ENCODE measurements around the gene ABCG8. TPM values are rescaled to one million over a fixed set of nuclear protein-coding genes. Genes with fewer than 3 reads are reported as not detected.

Gene ABCG8
- total RNA-seq, 1 donor = not detected

DNA sequence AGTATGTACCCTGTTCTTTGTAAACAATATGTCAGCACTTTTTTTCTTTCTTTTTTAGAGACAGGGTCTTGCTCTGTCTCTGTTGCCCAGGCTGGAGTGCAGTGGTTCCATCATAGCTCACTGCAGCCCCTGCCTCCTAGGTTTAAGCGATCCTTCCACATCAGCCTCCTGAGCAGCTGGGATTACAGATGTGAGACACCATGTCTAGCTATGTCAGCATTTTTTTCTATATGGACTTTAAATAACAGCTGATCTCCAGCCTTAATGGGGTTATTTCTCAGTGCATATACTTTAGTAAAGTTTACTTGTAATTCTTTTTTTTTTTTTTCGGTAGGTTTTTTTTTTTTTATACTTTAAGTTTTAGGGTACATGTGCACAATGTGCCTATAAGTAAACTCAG is 26.8 kb upstream of the ABCG8 start:
- no peak for DNase-seq (ENCODE audit: low read depth)
- TF ChIP-seq, protein P1, sequence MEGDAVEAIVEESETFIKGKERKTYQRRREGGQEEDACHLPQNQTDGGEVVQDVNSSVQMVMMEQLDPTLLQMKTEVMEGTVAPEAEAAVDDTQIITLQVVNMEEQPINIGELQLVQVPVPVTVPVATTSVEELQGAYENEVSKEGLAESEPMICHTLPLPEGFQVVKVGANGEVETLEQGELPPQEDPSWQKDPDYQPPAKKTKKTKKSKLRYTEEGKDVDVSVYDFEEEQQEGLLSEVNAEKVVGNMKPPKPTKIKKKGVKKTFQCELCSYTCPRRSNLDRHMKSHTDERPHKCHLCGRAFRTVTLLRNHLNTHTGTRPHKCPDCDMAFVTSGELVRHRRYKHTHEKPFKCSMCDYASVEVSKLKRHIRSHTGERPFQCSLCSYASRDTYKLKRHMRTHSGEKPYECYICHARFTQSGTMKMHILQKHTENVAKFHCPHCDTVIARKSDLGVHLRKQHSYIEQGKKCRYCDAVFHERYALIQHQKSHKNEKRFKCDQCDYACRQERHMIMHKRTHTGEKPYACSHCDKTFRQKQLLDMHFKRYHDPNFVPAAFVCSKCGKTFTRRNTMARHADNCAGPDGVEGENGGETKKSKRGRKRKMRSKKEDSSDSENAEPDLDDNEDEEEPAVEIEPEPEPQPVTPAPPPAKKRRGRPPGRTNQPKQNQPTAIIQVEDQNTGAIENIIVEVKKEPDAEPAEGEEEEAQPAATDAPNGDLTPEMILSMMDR (IDR thresholded peaks at IDR 0.05; ENCODE audit: insufficient read depth, low read depth, low read length) = no peak
- no peak overlapping the region for H3K4me3 ChIP-seq (ENCODE audit: low read depth, low read length)

DNA sequence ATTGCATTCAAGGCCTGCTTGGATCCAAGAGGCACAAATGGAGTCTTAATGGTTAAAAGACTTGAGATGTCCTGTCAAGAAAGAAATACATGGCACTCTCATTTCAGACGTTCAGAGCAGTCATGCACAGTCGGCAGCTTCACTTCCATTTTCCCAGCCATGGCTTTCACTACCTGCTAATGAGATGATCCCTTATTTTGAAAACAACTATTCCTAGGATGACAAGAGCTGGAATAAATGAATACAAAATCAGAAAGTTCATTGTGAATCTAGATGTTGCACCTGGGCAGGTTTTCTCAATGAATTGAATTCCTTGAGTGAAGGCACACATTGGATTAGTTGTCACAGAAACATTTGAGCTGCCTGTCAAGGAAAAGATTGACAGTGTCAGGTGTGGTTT is 25.8 kb upstream of the ABCG8 start:
- DNase-seq (ENCODE audit: low read depth) = no peak
- no peak overlapping the region for H3K4me3 ChIP-seq (ENCODE audit: low read depth, low read length)
- TF ChIP-seq, protein P1 (IDR thresholded peaks at IDR 0.05; ENCODE audit: insufficient read depth, low read depth, low read length) = no peak

DNA sequence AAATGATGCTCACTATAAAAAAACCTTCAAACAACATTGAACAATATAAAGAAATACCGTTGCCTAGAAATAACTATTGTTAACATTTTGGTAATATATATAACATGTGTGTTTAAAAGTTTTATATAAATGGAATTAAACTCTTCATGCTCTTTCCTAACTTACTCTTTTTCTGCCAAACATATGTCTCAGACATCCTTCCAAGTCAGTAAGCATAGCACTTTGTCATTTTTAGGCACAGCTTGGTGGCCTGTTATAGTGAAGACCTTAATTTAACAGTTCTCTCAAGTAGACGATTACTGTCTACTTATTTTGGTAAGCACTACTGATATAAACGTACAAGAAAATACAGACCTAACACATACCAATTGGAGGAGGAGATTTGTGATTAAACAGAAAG is 24.1 kb upstream of the ABCG8 start:
- H3K4me3 ChIP-seq (ENCODE audit: low read depth, low read length) = no peak overlapping the region
- DNase-seq (ENCODE audit: low read depth) = no peak
- TF ChIP-seq, protein P1 (IDR thresholded peaks at IDR 0.05; ENCODE audit: insufficient read depth, low read depth, low read length) = no peak

DNA sequence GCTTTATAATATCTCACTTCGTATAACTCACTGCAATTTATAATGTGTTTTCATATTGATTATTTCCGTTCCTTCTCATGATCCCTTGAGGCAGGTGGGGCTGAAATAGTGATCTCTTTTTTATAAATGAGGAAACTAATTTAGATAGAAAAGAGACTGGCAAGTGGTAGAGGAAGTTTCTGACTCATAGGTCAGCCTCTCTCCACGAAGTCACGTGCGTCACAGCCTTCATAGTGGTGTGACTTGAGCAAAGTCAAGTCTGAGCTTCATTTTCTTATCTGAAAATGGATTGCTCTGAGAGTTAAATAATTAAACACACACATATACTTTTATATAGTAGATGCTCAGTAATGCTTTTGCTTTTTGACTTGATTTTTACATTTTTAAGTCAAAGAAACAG is 20.0 kb upstream of the ABCG8 start:
- peak; percentile 54 for DNase-seq (ENCODE audit: low read depth)
- TF ChIP-seq, protein P1 (IDR thresholded peaks at IDR 0.05; ENCODE audit: insufficient read depth, low read depth, low read length) = no peak
- no peak overlapping the region for H3K4me3 ChIP-seq (ENCODE audit: low read depth, low read length)

DNA sequence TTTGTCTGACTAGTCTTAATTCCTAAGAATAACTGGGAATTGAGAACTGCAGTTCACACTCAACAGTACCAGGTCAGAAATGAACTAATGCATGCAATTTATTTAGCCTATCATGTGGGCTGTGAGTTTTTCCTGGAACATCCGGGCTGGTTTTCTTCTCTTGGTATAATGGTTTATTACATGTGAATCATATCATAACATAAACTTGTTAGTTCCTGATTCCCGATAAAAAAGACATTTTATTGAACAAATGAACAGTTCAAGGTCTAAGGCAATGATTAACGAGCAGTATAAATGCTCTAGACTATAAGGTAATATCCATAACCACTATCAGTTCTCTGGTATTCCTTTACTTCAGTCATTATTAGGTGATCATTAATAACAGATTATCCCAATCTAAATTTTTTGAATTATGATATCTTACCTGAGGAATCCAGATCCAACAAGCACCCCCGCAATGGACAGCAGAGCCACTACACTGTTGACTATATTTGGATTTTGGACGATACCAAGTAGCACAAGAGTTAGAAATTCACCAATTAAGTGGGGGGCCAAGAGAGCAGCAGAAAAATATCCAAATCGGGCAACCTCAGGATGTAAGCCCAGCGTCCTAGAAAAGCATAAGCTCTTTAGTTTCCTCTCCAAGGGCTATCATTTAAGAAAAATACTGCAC is 19.1 kb upstream of the ABCG8 start:
- DNase-seq (ENCODE audit: low read depth) = no peak
- H3K4me3 ChIP-seq (ENCODE audit: low read depth, low read length) = no peak overlapping the region
- TF ChIP-seq, protein P1 (IDR thresholded peaks at IDR 0.05; ENCODE audit: insufficient read depth, low read depth, low read length) = no peak

DNA sequence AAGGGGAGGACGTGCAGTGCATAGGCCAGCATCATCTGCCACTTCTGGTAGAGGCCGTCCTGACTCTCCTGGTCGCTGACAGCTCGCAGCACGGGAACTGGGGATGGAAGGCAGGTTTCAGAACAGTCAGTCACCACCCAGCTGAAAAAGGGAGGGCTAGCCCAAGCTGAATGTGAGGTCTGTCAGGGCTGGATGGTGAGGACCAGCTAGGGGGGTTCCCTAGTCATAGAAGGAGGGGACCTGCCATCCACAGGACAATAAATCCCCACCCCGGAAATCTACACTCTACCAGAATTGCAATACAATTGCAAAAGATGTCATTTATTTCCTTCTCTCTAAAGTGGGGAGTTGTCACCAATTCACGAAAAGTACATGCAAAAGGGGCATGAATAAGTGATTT is 15.9 kb upstream of the ABCG8 start:
- TF ChIP-seq, protein P1 (IDR thresholded peaks at IDR 0.05; ENCODE audit: insufficient read depth, low read depth, low read length) = no peak
- no peak for DNase-seq (ENCODE audit: low read depth)

DNA sequence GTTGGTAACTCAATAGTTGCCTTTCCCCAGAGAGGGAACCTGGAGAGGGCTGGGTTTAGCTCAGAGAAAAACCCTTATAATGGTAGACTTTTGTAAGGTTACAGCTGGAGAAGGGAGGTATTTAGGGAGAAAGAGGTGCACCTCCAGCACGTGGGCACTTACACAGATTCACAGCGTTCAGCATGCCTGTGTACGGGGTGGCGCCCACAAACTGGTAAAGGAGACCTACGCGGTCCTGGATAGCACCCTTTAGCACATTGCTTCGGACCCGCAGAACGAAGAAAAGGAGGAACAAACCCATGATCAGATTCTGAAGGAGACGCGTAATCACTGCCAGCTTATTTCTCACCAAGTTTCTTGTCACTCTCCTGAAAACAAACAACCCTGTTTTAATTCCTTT is 15.0 kb upstream of the ABCG8 start:
- DNase-seq (ENCODE audit: low read depth) = no peak
- TF ChIP-seq, protein P1 (IDR thresholded peaks at IDR 0.05; ENCODE audit: insufficient read depth, low read depth, low read length) = no peak
- H3K4me3 ChIP-seq (ENCODE audit: low read depth, low read length) = no peak overlapping the region

More for the DNA sequence above, 15.9 kb upstream of the ABCG8 start:
- H3K4me3 ChIP-seq (ENCODE audit: low read depth, low read length) = no peak overlapping the region
